DOHH2 (cell line): ENCODE data around the gene CFAP92.

Experiments
- CTCF ChIP-seq: fragments of 200-600 bp; sonication (generic); IDR thresholded peaks from one replicate; pipeline ENCODE4 v1.5.1; 2014; ENCODE audit warnings: antibody characterized with exemption, mild to moderate bottlenecking, low read depth, low read length; ENCODE audit not compliant: poor library complexity, severe bottlenecking
- EZH2phosphoT487 ChIP-seq: fragments of 200-600 bp; sonication (generic); IDR thresholded peaks from 2 replicates; pipeline ENCODE4 v1.6.1; 2017; ENCODE audit warnings: borderline replicate concordance, mild to moderate bottlenecking, antibody characterized with exemption, low read length, moderate library complexity, mixed read lengths

GRCh38 chr3:128872744-128873143 lies 121.1 kb downstream of the CFAP92 start:
- no peak for TF ChIP-seq CTCF
- no peak for TF ChIP-seq EZH2phosphoT487
